H9 (cell line): Measurements from ENCODE around the gene ADO. TPM values are rescaled to one million over a fixed set of nuclear protein-coding genes. Genes with fewer than 3 reads are reported as not detected.

Experiments
- DNase-seq: peaks from one replicate; pipeline ENCODE4 v3.0.0-alpha.2; 2017
- H2AFZ ChIP-seq: one replicate; pipeline ENCODE4 v1.6.1; 2013; ENCODE audit warnings: mild to moderate bottlenecking, low read length, control low read depth, moderate library complexity
- H2AK5ac ChIP-seq: 2 replicates; pipeline ENCODE4 v1.6.1; 2013; ENCODE audit warnings: low read length, control low read depth, mixed read lengths; ENCODE audit not compliant: insufficient read length
- H2BK120ac ChIP-seq: one replicate; pipeline ENCODE4 v1.6.1; 2013; ENCODE audit warnings: low read depth, mild to moderate bottlenecking, low read length, control low read depth, inconsistent platforms; ENCODE audit not compliant: poor library complexity, severe bottlenecking
- H2BK12ac ChIP-seq: 2 replicates; pipeline ENCODE4 v1.6.1; 2013; ENCODE audit warnings: low read length, control low read depth, mixed read lengths, low read depth; ENCODE audit not compliant: insufficient read length
- H2BK15ac ChIP-seq: 2 replicates; pipeline ENCODE4 v1.6.1; 2013; ENCODE audit warnings: low read depth, low read length, control low read depth
- H2BK20ac ChIP-seq: one replicate; pipeline ENCODE4 v1.6.1; 2013; ENCODE audit warnings: low read depth, mild to moderate bottlenecking, low read length, control low read depth, inconsistent platforms; ENCODE audit not compliant: poor library complexity, severe bottlenecking
- H2BK5ac ChIP-seq: 2 replicates; pipeline ENCODE4 v1.6.1; 2013; ENCODE audit warnings: low read length, control low read depth, mixed read lengths; ENCODE audit not compliant: insufficient read length
- H3K14ac ChIP-seq: 2 replicates; pipeline ENCODE4 v1.6.1; 2013; ENCODE audit warnings: low read length, control low read depth; ENCODE audit not compliant: insufficient read depth
- H3K18ac ChIP-seq: 2 replicates; pipeline ENCODE4 v1.6.1; 2013; ENCODE audit warnings: low read depth, mild to moderate bottlenecking, mixed read lengths, low read length, control low read depth; ENCODE audit not compliant: insufficient read length
- H3K23ac ChIP-seq: 2 replicates; pipeline ENCODE4 v1.6.1; 2013; ENCODE audit warnings: low read length, control low read depth, mixed read lengths, low read depth; ENCODE audit not compliant: insufficient read length
- H3K23me2 ChIP-seq: 2 replicates; pipeline ENCODE4 v1.6.1; 2013; ENCODE audit warnings: low read depth, mild to moderate bottlenecking, mixed read lengths, low read length, control low read depth; ENCODE audit not compliant: insufficient read length, poor library complexity, severe bottlenecking
- H3K27ac ChIP-seq: 2 replicates; pipeline ENCODE4 v1.5.1; 2013; ENCODE audit warnings: low read length, control low read depth, mixed read lengths, low read depth; ENCODE audit not compliant: insufficient read length
- H3K27me3 ChIP-seq: 2 replicates; pipeline ENCODE4 v1.6.1; 2013; ENCODE audit warnings: low read length, control low read depth, inconsistent platforms; ENCODE audit not compliant: insufficient read depth
- H3K4ac ChIP-seq: 2 replicates; pipeline ENCODE4 v1.6.1; 2013; ENCODE audit warnings: low read depth, mild to moderate bottlenecking, control low read depth, inconsistent platforms, low read length, moderate library complexity
- H3K4me1 ChIP-seq: 2 replicates; pipeline ENCODE4 v1.6.1; 2013; ENCODE audit warnings: low read length, control low read depth, inconsistent platforms; ENCODE audit not compliant: insufficient read depth
- H3K4me2 ChIP-seq: 2 replicates; pipeline ENCODE4 v1.6.1; 2013; ENCODE audit warnings: low read length, control low read depth, mixed read lengths; ENCODE audit not compliant: insufficient read length, insufficient read depth
- H3K56ac ChIP-seq: 2 replicates; pipeline ENCODE4 v1.6.1; 2013; ENCODE audit warnings: low read depth, mild to moderate bottlenecking, mixed read lengths, low read length, control low read depth; ENCODE audit not compliant: insufficient read length
- H3K79me1 ChIP-seq: 2 replicates; pipeline ENCODE4 v1.6.1; 2013; ENCODE audit warnings: low read depth, mild to moderate bottlenecking, moderate library complexity, low read length, control low read depth, inconsistent platforms; ENCODE audit not compliant: insufficient read depth, poor library complexity, severe bottlenecking
- H3K79me2 ChIP-seq: 2 replicates; pipeline ENCODE4 v1.6.1; 2013; ENCODE audit warnings: low read length, control low read depth, inconsistent platforms; ENCODE audit not compliant: insufficient read depth
- H3K9ac ChIP-seq: 2 replicates; pipeline ENCODE4 v1.6.1; 2013; ENCODE audit warnings: low read length, control low read depth, mixed read lengths; ENCODE audit not compliant: insufficient read length; ENCODE audit errors: extremely low read depth
- H3K9me3 ChIP-seq: one replicate; pipeline ENCODE4 v1.6.1; 2013; ENCODE audit warnings: low read depth, low read length, inconsistent platforms; ENCODE audit not compliant: control insufficient read depth
- H3T11ph ChIP-seq: one replicate; pipeline ENCODE4 v1.6.1; 2013; ENCODE audit warnings: mild to moderate bottlenecking, low read length, control low read depth, inconsistent platforms
- H4K20me1 ChIP-seq: one replicate; pipeline ENCODE4 v1.6.1; 2013; ENCODE audit not compliant: control insufficient read depth, insufficient read length, insufficient read depth
- H4K5ac ChIP-seq: 2 replicates; pipeline ENCODE4 v1.6.1; 2013; ENCODE audit warnings: low read depth, mild to moderate bottlenecking, mixed read lengths, low read length, control low read depth; ENCODE audit not compliant: insufficient read length
- H4K8ac ChIP-seq: replicated peaks from 2 replicates; pipeline ENCODE4 v1.6.1; 2013; ENCODE audit warnings: low read length, control low read depth, mixed read lengths, low read depth; ENCODE audit not compliant: insufficient read length
- H4K91ac ChIP-seq: 2 replicates; pipeline ENCODE4 v1.6.1; 2013; ENCODE audit warnings: low read depth, mild to moderate bottlenecking, moderate library complexity, mixed read lengths, low read length, control low read depth; ENCODE audit not compliant: insufficient read length
- H3K27ac Mint-ChIP-seq, 3 experiments: 2 replicates in 2 of 3; 3 replicates in 1 of 3; pipeline ENCODE4 v1.8.0; 2020 to 2021; ENCODE audit warnings: mixed read lengths in 3 of 3, mild to moderate bottlenecking in 1 of 3, moderate library complexity in 1 of 3
- H3K27me3 Mint-ChIP-seq: 2 replicates; pipeline ENCODE4 v1.8.0; 2021; ENCODE audit warnings: low read depth, mild to moderate bottlenecking, moderate library complexity, mixed read lengths
- H3K36me3 Mint-ChIP-seq, 3 experiments: 2 replicates in 2 of 3; 3 replicates in 1 of 3; pipeline ENCODE4 v1.8.0; 2020 to 2021; ENCODE audit warnings: low read depth in 3 of 3, mixed read lengths in 3 of 3; ENCODE audit not compliant: insufficient read depth in 1 of 3
- H3K4me1 Mint-ChIP-seq, 2 experiments: 2 replicates each; pipeline ENCODE4 v1.8.0; 2020; ENCODE audit warnings: mixed read lengths in 2 of 2
- H3K4me3 Mint-ChIP-seq, 2 experiments: 2 replicates in 1 of 2; 3 replicates in 1 of 2; pipeline ENCODE4 v1.8.0; 2020 to 2021; ENCODE audit warnings: mild to moderate bottlenecking in 2 of 2, mixed read lengths in 2 of 2, moderate library complexity in 1 of 2
- H3K9me3 Mint-ChIP-seq, 2 experiments: 2 replicates in 1 of 2; 3 replicates in 1 of 2; pipeline ENCODE4 v1.8.0; 2020; ENCODE audit warnings: mild to moderate bottlenecking in 2 of 2, mixed read lengths in 2 of 2, moderate library complexity in 1 of 2
- CTCF ChIP-seq: fragments of 200-600 bp; sonication (generic); conservative IDR thresholded peaks from 3 replicates; pipeline ENCODE4 v1.8.0; 2021; ENCODE audit warnings: antibody characterized with exemption, mild to moderate bottlenecking
- WGBS: extraction: QIAGEN DNeasy Blood & Tissue Kit; methylation state at CpG from one replicate; pipeline ENCODE4 v1.1.7; 2013; ENCODE audit warnings: missing lambda C conversion rate, low lambda C conversion rate, mixed read lengths; ENCODE audit not compliant: insufficient read length; ENCODE audit errors: extremely low coverage; 5-methylcytosine and 5-hydroxymethylcytosine counted together
- total RNA-seq: library from RNA; stranded (reverse); gene quantifications from 2 replicates; pipeline ENCODE4 v1.2.1, GENCODE V29; 2021

ADO gene
- total RNA-seq, 1 experiment from 2014 or later: 31.6 TPM

- Histone ChIP-seq H3K4me1 (no peaks in the 10 kb centered on the region), H2BK15ac (no peak overlapping the region), H2BK5ac (no peak overlapping the region), H3K18ac (no peak overlapping the region), H3K27ac (no peak overlapping the region), H4K91ac (no peak overlapping the region), H3K23ac (no peak overlapping the region), H2AFZ (no peak overlapping the region), H2BK20ac (no peak overlapping the region), H2BK120ac (no peak overlapping the region), H3K4ac (no peak overlapping the region), H4K20me1 (no peaks in the 10 kb centered on the region), H4K8ac (no peak overlapping the region), H2BK12ac (no peak overlapping the region), H3K27me3 (no peaks in the 10 kb centered on the region), H2AK5ac (no peak overlapping the region), H3K79me2 (no peaks in the 10 kb centered on the region), H3K4me2 (no peak overlapping the region), H3K79me1 (no peaks in the 10 kb centered on the region), H3K23me2 (no peaks in the 10 kb centered on the region), H3K9ac (no peak overlapping the region), H3K56ac (no peak overlapping the region), H3K14ac (no peak overlapping the region), H3K9me3 (no peaks in the 10 kb centered on the region), H3T11ph (no peak overlapping the region), H4K5ac (no peak overlapping the region)
- no peaks in the 10 kb centered on the region for H3K36me3 Mint-ChIP-seq
- no peak overlapping the region for H3K4me3 Mint-ChIP-seq
- no peak for DNase-seq
- H3K4me1 Mint-ChIP-seq: no peaks in the 10 kb centered on the region
- TF ChIP-seq CTCF: no peak
- no peak overlapping the region for H3K27ac Mint-ChIP-seq
- H3K9me3 Mint-ChIP-seq: peaks cover 0 to 2% of the 10 kb centered on the region in 2 experiments; a peak in 2 of 5 replicates
- peaks cover 7% of the 10 kb centered on the region for H3K27me3 Mint-ChIP-seq
- WGBS: no CpG with 5 or more reads among the region's 7 CpGs
These were observed 39.9 kb downstream of the ADO start for GRCh38 chr10:62844280-62845011.
